ENCODE results near the gene TEDDM1. TPM values are rescaled to one million over a fixed set of nuclear protein-coding genes. Genes with fewer than 3 reads are reported as not detected.

The TEDDM1 gene
- total and polyA plus RNA-seq, 10 of the 15 experiments (the other 5 are each of a cell fraction or from before 2014, with no cell fraction given) = 0.11 TPM; not detected in 9

DNA sequence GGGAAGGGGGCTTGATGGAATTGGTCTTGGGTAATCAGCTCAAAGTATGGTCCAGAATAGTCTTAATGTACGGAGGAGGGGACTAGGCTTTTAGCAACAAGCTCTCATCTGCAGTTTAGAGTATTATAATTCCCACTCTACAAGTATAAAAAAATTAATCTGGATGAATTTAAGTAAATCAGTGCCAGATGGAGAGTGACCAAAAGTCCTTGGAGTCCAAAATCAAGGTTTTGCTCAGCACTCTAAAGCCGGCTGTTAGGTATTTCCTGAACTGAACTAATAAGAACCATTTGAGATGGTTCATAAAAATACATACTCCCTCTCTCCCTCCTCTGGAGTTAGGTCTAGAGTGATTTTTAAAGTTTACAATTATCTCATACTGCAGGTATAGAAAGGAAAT is 32.5 kb downstream of the TEDDM1 start (continued):
- TF ChIP-seq, protein P1, sequence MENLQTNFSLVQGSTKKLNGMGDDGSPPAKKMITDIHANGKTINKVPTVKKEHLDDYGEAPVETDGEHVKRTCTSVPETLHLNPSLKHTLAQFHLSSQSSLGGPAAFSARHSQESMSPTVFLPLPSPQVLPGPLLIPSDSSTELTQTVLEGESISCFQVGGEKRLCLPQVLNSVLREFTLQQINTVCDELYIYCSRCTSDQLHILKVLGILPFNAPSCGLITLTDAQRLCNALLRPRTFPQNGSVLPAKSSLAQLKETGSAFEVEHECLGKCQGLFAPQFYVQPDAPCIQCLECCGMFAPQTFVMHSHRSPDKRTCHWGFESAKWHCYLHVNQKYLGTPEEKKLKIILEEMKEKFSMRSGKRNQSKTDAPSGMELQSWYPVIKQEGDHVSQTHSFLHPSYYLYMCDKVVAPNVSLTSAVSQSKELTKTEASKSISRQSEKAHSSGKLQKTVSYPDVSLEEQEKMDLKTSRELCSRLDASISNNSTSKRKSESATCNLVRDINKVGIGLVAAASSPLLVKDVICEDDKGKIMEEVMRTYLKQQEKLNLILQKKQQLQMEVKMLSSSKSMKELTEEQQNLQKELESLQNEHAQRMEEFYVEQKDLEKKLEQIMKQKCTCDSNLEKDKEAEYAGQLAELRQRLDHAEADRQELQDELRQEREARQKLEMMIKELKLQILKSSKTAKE (IDR thresholded peaks at IDR 0.05; ENCODE audit: low read depth, poor library complexity, severe bottlenecking) = no peak
- TF ChIP-seq SREBF2 (IDR thresholded peaks at IDR 0.05; ENCODE audit: low read length) (no peak), BCL11A (IDR thresholded peaks at IDR 0.05; ENCODE audit: low read depth, low read length) (no peak), SMAD1 (IDR thresholded peaks at IDR 0.05; ENCODE audit: low read depth, partially characterized antibody) (no peak), ZSCAN29 (IDR thresholded peaks at IDR 0.05) (no peak), HDAC6 (IDR thresholded peaks at IDR 0.05; ENCODE audit: unreplicated experiment) (no peak)
- TF ChIP-seq, protein P2, sequence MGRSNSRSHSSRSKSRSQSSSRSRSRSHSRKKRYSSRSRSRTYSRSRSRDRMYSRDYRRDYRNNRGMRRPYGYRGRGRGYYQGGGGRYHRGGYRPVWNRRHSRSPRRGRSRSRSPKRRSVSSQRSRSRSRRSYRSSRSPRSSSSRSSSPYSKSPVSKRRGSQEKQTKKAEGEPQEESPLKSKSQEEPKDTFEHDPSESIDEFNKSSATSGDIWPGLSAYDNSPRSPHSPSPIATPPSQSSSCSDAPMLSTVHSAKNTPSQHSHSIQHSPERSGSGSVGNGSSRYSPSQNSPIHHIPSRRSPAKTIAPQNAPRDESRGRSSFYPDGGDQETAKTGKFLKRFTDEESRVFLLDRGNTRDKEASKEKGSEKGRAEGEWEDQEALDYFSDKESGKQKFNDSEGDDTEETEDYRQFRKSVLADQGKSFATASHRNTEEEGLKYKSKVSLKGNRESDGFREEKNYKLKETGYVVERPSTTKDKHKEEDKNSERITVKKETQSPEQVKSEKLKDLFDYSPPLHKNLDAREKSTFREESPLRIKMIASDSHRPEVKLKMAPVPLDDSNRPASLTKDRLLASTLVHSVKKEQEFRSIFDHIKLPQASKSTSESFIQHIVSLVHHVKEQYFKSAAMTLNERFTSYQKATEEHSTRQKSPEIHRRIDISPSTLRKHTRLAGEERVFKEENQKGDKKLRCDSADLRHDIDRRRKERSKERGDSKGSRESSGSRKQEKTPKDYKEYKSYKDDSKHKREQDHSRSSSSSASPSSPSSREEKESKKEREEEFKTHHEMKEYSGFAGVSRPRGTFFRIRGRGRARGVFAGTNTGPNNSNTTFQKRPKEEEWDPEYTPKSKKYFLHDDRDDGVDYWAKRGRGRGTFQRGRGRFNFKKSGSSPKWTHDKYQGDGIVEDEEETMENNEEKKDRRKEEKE (IDR thresholded peaks at IDR 0.05) = no peak

DNA sequence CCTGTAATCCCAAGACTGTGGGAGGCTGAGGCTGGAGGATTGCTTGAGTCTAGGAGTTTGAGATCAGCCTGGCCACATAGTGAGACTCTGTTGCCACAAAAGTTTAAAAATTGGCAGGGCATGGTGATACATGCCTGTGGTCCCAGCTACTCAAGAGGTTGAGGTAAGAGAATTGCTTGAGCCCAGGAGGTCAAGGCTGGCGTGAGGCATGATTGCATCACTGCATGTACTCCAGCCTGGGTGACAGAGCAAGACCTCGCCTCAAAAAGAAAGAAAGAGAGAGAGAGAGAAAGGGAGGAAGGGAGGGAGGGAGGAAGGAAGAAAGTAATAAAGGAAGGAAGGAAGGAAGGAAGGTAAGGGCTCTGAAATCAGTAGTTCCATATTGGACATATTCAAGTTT is 33.9 kb downstream of the TEDDM1 start:
- Histone ChIP-seq H3K36me3 (ENCODE audit: control insufficient read depth in 2 of 2, insufficient read depth in 2 of 2, low read length in 1 of 2) (no peaks in the 10 kb centered on the region), H3K79me2 (ENCODE audit: control insufficient read depth, insufficient read depth, low read length) (no peaks in the 10 kb centered on the region), H4K20me1 (ENCODE audit: control insufficient read depth, insufficient read depth) (no peaks in the 10 kb centered on the region), H3K4me3 (no peak overlapping the region), H3K27ac (ENCODE audit: control insufficient read depth, insufficient read depth) (no peak overlapping the region), H2AFZ (ENCODE audit: control insufficient read depth, low read depth, low read length) (no peak overlapping the region), H3K27me3 (replicated peaks in 1 of 2; ENCODE audit: control insufficient read depth in 2 of 2, insufficient read depth in 2 of 2, low read length in 1 of 2) (peaks cover 0 to 2% of the 10 kb centered on the region in 2 experiments; a peak in 1 of 4 replicates), H3K9ac (ENCODE audit: control insufficient read depth, insufficient read depth, low read length) (no peak overlapping the region), H3K4me1 (ENCODE audit: control insufficient read depth, insufficient read depth, low read length) (no peaks in the 10 kb centered on the region), H3K4me2 (ENCODE audit: control insufficient read depth, insufficient read depth) (no peak overlapping the region), H3K9me3 (replicated peaks; ENCODE audit: control insufficient read depth, insufficient read depth, low read length) (no peaks in the 10 kb centered on the region)
- ATAC-seq (no peak), DNase-seq (ENCODE audit: low read depth, low spot score) (no peak), FAIRE-seq (no peak)
- BruUV-seq (replicated peaks) = no TSS peak
- intact Hi-C loops (cut with micrococcal nuclease; ENCODE audit: unreplicated experiment) (no loop called here), in situ Hi-C loops (cut with MboI) (no loop called here)
- WGBS (ENCODE audit: insufficient coverage, insufficient replicate concordance, low lambda C conversion rate, missing lambda C conversion rate) = 6% methylated on average over 2 of the region's 2 CpGs
- SMC1A ChIA-PET (ENCODE audit: uncharacterized antibody, unreplicated experiment) = no interaction called here
- RAD21 ChIA-PET (ENCODE audit: unreplicated experiment) = no interaction called here
- CTCF ChIA-PET = interaction anchor here (0.7 to 1.4 kb wide), 2 partner anchors 30 to 86 kb away, joined by 3 to 4 read pairs; no protein-coding TSS in a partner anchor
- POLR2A ChIA-PET = no interaction called here
- TF ChIP-seq MXI1 (IDR thresholded peaks at IDR 0.05; ENCODE audit: low read depth, low read length) (no peak), SREBF1 (IDR thresholded peaks at IDR 0.05; ENCODE audit: low read length) (no peak), IKZF1 (conservative IDR thresholded peaks at IDR 0.05) (no peak)
- TF ChIP-seq, protein P3, sequence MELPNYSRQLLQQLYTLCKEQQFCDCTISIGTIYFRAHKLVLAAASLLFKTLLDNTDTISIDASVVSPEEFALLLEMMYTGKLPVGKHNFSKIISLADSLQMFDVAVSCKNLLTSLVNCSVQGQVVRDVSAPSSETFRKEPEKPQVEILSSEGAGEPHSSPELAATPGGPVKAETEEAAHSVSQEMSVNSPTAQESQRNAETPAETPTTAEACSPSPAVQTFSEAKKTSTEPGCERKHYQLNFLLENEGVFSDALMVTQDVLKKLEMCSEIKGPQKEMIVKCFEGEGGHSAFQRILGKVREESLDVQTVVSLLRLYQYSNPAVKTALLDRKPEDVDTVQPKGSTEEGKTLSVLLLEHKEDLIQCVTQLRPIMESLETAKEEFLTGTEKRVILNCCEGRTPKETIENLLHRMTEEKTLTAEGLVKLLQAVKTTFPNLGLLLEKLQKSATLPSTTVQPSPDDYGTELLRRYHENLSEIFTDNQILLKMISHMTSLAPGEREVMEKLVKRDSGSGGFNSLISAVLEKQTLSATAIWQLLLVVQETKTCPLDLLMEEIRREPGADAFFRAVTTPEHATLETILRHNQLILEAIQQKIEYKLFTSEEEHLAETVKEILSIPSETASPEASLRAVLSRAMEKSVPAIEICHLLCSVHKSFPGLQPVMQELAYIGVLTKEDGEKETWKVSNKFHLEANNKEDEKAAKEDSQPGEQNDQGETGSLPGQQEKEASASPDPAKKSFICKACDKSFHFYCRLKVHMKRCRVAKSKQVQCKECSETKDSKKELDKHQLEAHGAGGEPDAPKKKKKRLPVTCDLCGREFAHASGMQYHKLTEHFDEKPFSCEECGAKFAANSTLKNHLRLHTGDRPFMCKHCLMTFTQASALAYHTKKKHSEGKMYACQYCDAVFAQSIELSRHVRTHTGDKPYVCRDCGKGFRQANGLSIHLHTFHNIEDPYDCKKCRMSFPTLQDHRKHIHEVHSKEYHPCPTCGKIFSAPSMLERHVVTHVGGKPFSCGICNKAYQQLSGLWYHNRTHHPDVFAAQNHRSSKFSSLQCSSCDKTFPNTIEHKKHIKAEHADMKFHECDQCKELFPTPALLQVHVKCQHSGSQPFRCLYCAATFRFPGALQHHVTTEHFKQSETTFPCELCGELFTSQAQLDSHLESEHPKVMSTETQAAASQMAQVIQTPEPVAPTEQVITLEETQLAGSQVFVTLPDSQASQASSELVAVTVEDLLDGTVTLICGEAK (IDR thresholded peaks at IDR 0.05; ENCODE audit: borderline replicate concordance) = no peak
- TF ChIP-seq, protein P4, sequence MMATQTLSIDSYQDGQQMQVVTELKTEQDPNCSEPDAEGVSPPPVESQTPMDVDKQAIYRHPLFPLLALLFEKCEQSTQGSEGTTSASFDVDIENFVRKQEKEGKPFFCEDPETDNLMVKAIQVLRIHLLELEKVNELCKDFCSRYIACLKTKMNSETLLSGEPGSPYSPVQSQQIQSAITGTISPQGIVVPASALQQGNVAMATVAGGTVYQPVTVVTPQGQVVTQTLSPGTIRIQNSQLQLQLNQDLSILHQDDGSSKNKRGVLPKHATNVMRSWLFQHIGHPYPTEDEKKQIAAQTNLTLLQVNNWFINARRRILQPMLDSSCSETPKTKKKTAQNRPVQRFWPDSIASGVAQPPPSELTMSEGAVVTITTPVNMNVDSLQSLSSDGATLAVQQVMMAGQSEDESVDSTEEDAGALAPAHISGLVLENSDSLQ (IDR thresholded peaks at IDR 0.05) = no peak
